ENCODE results near the gene ARG2.
A peak's percentile ranks its signal among the peaks of the same experiment; 100 is the strongest.

DNA sequence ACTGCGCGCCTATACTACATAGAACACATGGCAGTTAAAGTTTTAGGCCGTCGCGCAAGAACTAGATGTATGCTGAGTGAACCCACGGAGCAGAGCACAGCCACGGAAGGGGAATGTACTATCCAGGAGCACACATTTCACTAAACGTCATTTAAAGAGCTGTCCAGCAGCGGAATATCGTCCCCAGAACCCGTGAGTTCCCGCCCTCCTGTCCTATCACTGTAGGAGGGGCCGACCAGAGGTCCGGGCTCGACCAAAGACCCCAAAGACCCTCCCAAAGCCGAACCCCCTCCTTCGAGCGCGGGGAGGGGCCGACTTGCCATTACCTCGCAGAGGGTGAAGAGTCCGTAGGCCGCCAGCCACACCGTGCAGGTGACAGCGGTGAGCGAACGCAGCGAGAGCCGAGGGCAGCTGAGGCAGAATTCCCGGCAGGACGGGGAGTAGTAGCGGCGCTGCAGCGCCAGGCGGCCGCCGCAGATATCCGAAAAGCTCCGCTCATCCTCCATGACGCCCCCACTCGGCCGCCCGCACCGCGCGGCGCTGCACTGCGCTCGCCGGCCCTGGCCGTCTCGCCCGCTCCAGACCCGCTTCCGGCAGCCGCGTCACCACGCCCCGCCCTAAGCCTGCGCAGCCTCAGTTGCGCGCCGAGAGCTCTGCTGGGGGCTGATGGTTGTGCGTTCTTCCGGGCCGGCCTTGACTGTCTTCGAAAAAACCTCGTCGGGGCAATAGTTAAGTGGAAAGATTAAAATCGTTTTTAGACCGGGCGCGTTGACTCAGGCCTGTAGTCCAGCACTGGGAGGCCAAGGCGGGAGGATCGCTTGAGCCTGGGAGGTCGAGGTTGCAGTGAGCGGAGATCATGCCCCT, 19.8 kb upstream of the ARG2 start, which contains the start of gene PIGH:
- TF ChIP-seq CTCF (optimal IDR thresholded peaks at IDR 0.05 in 1 of 3, IDR thresholded peaks at IDR 0.05 in 1 of 3, conservative IDR thresholded peaks at IDR 0.05 in 1 of 3; ENCODE audit: extremely low read depth in 1 of 3, insufficient read depth in 2 of 3, low read length in 3 of 3) (peak; percentile 56 to 80 (median 65)), EZH2 (IDR thresholded peaks at IDR 0.05; ENCODE audit: low read length) (no peak)

Measured in keratinocyte (primary cell).